ENCODE measurements around the gene LYST.
"Not testable (repeated sequence)": the region's sequence is repeated elsewhere in the genome, so short reads cannot be mapped to it uniquely, and the experiment has no call there.

Gene LYST

DNA sequence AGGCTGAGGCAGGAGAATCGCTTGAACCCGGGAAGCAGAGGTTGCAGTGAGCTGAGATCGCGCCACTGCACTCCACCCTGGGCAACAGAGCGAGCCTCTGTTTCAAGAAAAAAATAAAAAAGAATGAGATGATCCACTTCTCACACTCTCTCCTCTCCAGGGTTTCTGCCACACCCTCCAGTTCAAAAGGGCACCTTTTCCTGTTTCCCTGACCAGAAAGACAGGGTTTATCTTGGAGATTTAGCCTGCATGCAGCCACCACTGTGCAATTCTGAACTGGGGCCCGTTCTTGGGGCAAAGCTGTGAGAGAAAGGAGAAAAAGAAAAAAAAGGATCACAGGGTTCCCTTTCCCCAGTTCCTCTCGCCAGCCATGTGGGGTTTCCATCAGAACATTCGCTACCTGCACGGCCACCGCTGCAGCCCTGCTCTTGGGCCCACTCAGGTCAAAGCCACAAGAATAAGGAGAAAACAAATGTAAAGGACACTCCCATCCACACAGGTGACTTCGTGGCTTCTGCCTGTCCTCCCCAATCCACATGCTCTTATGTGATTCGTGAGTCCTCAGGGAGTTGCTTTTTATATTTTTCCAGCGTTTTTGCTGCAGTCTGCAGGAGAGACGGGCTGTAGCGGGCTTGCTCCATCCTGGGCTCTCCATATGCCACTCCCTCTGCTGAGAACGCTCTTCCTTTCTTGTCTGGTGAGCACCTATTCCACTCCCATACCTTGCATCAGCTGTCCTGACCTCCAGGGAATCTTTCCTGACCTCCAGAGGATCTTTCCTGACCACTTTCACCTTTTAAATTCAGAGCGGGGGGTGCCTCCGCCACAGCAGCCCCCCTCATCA is 243.5 kb downstream of the LYST start:
- Histone ChIP-seq H3K36me3 (ENCODE audit: insufficient read depth, low read length) (no peaks in the 10 kb centered on the region), H3K9me3 (ENCODE audit: low read depth, low read length) (no peaks in the 10 kb centered on the region), H3K4me3 (no peak overlapping the region), H3K9ac (ENCODE audit: insufficient read length) (no peak overlapping the region), H3K27ac (no peak overlapping the region)
- TF ChIP-seq EZH2 (IDR thresholded peaks at IDR 0.05) = no peak
- no peak for TF ChIP-seq FOXP2 (optimal IDR thresholded peaks at IDR 0.05; ENCODE audit: control extremely low read depth, extremely low read length, insufficient read depth)
- no peak for TF ChIP-seq POLR2AphosphoS5 (IDR thresholded peaks at IDR 0.05; ENCODE audit: borderline replicate concordance, low read depth, low read length)
- no peak for DNase-seq (ENCODE audit: low read depth, low spot score)

- H3K9ac ChIP-seq (ENCODE audit: insufficient read length); DNase-seq (ENCODE audit: low read depth, low spot score); H3K27ac ChIP-seq; H3K36me3 ChIP-seq (ENCODE audit: insufficient read depth, low read length); H3K4me3 ChIP-seq; H3K9me3 ChIP-seq (ENCODE audit: low read depth, low read length): not testable (repeated sequence)
Observed at GRCh38 chr1:235619149-235619548, 247.6 kb downstream of the LYST start.

- no peak overlapping the region for H3K27ac ChIP-seq
- DNase-seq (ENCODE audit: low read depth, low spot score) = no peak
- H3K36me3 ChIP-seq (ENCODE audit: insufficient read depth, low read length) = no peaks in the 10 kb centered on the region
- H3K4me3 ChIP-seq = no peak overlapping the region
- TF ChIP-seq EZH2 (IDR thresholded peaks at IDR 0.05) = no peak
- TF ChIP-seq FOXP2 (optimal IDR thresholded peaks at IDR 0.05; ENCODE audit: control extremely low read depth, extremely low read length, insufficient read depth) = no peak
- H3K9me3 ChIP-seq (ENCODE audit: low read depth, low read length) = no peaks in the 10 kb centered on the region
- no peak overlapping the region for H3K9ac ChIP-seq (ENCODE audit: insufficient read length)
Observed at GRCh38 chr1:235617808-235618207, 248.9 kb downstream of the LYST start.

- no peak for TF ChIP-seq POLR2AphosphoS5 (IDR thresholded peaks at IDR 0.05; ENCODE audit: borderline replicate concordance, low read depth, low read length)
- TF ChIP-seq EZH2 (IDR thresholded peaks at IDR 0.05) = no peak
- TF ChIP-seq FOXP2 (optimal IDR thresholded peaks at IDR 0.05; ENCODE audit: control extremely low read depth, extremely low read length, insufficient read depth) = no peak
- H3K4me3 ChIP-seq = no peak overlapping the region
Observed at GRCh38 chr1:235617140-235617539, 249.6 kb downstream of the LYST start.

GRCh38 chr1:235614442-235614954 is 252.2 kb downstream of the LYST start:
- Histone ChIP-seq H3K36me3 (ENCODE audit: insufficient read depth, low read length) (no peaks in the 10 kb centered on the region), H3K27ac (no peak overlapping the region), H3K9me3 (ENCODE audit: low read depth, low read length) (no peaks in the 10 kb centered on the region), H3K4me3 (no peak overlapping the region), H3K9ac (ENCODE audit: insufficient read length) (no peak overlapping the region)
- TF ChIP-seq POLR2AphosphoS5 (IDR thresholded peaks at IDR 0.05; ENCODE audit: borderline replicate concordance, low read depth, low read length) = no peak
- no peak for TF ChIP-seq FOXP2 (optimal IDR thresholded peaks at IDR 0.05; ENCODE audit: control extremely low read depth, extremely low read length, insufficient read depth)
- no peak for TF ChIP-seq EZH2 (IDR thresholded peaks at IDR 0.05)
- DNase-seq (ENCODE audit: low read depth, low spot score) = no peak

More at GRCh38 chr1:235617140-235617539, 249.6 kb downstream of the LYST start:
- DNase-seq (ENCODE audit: low read depth, low spot score) = no peak
- H3K36me3 ChIP-seq (ENCODE audit: insufficient read depth, low read length) = no peaks in the 10 kb centered on the region
- H3K9ac ChIP-seq (ENCODE audit: insufficient read length) = no peak overlapping the region
- no peak overlapping the region for H3K27ac ChIP-seq
- H3K9me3 ChIP-seq (ENCODE audit: low read depth, low read length) = no peaks in the 10 kb centered on the region

DNA sequence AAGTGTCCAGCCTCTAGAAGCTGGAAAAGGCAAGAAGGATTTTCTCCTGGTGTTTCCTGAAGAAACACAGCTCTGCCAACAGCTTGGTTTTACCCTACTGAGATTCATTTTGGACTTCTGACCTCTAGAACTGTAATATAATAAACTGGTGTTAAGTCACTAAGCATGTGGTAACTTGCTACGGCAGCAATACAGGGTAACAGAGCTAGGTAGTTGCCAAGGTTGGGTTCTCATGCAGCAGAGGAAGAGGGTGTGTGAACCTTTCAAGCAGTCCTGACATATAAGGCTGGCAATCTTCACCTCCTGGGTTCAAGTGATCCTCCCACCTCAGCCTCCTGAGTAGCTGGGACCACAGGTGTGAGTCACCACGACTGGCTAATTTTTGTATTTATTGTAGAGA is 253.1 kb downstream of the LYST start:
- no peaks in the 10 kb centered on the region for H3K9me3 ChIP-seq (ENCODE audit: low read depth, low read length)
- no peak for DNase-seq (ENCODE audit: low read depth, low spot score)
- no peak for TF ChIP-seq EZH2 (IDR thresholded peaks at IDR 0.05)
- no peak for TF ChIP-seq FOXP2 (optimal IDR thresholded peaks at IDR 0.05; ENCODE audit: control extremely low read depth, extremely low read length, insufficient read depth)
- TF ChIP-seq POLR2AphosphoS5 (IDR thresholded peaks at IDR 0.05; ENCODE audit: borderline replicate concordance, low read depth, low read length) = no peak

DNA sequence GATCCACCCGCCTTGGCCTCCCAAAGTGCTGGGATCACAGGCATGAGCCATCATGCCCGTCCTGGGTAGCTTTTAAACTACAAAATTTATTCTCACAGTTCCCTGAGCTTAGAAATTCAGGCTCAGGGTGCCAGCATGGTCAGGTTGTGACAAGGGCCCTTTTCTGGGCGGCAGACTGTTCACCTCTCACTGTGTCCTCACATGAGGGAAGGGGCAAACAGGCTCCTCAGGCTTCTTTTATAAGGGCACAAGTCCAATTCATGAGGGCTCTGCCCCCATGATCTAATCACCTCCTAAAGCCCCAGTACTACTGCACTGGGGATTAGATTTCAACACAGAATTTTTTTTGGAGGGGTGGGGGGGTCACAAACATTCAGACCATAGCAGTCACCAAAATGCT is 253.9 kb downstream of the LYST start:
- TF ChIP-seq FOXP2 (optimal IDR thresholded peaks at IDR 0.05; ENCODE audit: control extremely low read depth, extremely low read length, insufficient read depth) (no peak), POLR2AphosphoS5 (IDR thresholded peaks at IDR 0.05; ENCODE audit: borderline replicate concordance, low read depth, low read length) (no peak), EZH2 (IDR thresholded peaks at IDR 0.05) (no peak)
- no peak for DNase-seq (ENCODE audit: low read depth, low spot score)
- Histone ChIP-seq H3K9ac (ENCODE audit: insufficient read length) (no peak overlapping the region), H3K4me3 (no peak overlapping the region), H3K9me3 (ENCODE audit: low read depth, low read length) (no peaks in the 10 kb centered on the region), H3K36me3 (ENCODE audit: insufficient read depth, low read length) (no peaks in the 10 kb centered on the region), H3K27ac (no peak overlapping the region)

More for the DNA sequence above, 253.1 kb downstream of the LYST start:
- no peak overlapping the region for H3K9ac ChIP-seq (ENCODE audit: insufficient read length)
- no peaks in the 10 kb centered on the region for H3K36me3 ChIP-seq (ENCODE audit: insufficient read depth, low read length)
- H3K4me3 ChIP-seq = no peak overlapping the region
- H3K27ac ChIP-seq = no peak overlapping the region

All from SK-N-MC (cell line).